ENCODE measurements around the gene RBP5.

The RBP5 gene

DNA sequence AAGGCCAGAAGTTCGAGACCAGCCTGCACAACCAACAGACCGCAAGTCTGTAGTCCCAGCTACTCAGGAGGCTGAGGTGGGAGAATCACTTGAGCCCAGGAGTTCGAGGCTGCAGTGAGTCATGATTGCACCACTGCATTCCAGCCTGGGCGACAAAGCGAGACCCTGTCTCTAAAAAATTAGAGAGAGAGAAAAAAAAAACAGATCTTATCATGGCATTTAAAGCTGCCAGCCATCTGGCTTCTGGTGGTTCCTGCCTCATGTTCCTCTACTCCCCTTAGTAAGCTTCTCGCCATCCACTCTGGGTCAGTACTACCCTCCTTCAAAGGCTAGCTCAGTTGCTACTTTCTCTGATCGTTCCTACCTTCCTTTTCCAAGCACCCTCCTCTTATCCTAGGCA lies 17.5 kb upstream of the RBP5 start:
- no peak for DNase-seq (ENCODE audit: low read depth in 4 of 4, low spot score in 1 of 4)

DNA sequence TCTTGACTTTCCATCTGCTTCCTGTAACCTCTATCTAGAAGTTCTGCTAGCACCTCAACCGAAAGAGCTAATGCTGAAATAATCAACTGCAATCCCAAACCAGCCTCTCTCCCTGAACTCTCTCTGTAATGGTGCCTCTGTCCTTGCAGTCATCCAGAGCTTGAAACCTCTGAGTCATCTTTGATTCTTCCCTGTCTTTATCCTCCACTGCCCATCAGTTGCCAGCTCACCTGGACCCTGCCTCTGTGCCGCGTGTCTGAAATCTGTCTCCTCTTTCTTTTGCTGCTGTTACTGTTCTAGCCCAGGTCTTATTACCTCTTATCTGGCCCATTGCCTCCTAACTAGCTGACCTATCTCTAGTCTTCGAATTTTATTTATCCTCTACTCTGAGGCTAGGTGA lies 17.0 kb upstream of the RBP5 start:
- DNase-seq (ENCODE audit: low read depth in 4 of 4, low spot score in 1 of 4) = no peak

DNA sequence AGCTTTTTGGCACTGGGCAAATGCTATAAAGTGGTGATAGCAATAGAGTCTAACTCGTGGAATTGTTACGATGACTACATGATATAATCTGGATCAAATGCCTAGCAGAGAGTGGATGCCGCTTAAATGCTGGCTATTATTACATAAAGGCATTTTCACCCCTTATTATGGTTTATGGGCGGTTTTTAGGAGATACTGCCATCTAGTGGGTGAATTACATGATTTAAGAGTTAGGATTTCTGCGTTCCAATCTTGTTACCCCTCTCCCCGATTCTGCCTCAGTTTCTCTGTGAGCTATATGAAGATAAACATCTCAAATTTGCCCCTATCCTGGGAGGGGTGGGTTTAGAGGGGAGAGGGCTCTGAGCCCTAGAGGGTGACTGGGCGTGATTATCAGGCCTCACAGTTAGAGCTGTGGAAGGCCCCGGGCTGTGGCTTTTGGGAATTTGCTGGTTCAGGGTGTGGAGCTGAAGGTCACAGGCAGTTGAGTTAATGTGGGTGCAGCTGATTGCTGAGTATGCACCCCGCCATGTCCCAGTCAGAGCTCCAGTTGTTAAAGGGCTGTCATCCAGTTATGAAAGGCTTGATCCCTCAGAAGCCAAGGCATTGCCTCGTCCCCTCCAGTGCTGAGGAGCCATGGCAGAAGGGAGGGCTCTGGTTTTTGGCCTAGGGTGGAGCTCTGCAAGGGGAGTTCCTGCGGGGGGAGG lies 15.9 kb upstream of the RBP5 start:
- no peak for DNase-seq (ENCODE audit: low read depth in 4 of 4, low spot score in 1 of 4)

DNA sequence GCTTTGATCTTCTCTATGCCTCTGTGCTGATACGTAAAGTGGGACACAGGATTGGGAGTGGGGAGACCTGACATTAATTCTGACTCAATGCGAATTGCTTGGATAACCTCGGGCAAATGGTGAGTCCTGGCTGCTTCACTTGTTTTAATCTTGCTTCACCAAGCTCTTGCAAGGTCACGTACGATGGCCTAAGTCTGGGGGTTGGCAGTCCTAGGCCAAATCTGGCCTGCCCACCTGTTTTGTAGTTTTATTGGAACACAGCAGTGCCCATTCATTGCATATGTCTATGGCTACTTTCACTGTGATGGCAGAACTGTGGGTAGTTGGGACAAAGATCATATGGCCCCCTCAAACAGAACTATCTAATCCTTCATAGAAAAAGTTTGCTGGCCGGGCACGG lies 14.9 kb upstream of the RBP5 start:
- no peak for DNase-seq (ENCODE audit: low read depth in 4 of 4, low spot score in 1 of 4)

DNA sequence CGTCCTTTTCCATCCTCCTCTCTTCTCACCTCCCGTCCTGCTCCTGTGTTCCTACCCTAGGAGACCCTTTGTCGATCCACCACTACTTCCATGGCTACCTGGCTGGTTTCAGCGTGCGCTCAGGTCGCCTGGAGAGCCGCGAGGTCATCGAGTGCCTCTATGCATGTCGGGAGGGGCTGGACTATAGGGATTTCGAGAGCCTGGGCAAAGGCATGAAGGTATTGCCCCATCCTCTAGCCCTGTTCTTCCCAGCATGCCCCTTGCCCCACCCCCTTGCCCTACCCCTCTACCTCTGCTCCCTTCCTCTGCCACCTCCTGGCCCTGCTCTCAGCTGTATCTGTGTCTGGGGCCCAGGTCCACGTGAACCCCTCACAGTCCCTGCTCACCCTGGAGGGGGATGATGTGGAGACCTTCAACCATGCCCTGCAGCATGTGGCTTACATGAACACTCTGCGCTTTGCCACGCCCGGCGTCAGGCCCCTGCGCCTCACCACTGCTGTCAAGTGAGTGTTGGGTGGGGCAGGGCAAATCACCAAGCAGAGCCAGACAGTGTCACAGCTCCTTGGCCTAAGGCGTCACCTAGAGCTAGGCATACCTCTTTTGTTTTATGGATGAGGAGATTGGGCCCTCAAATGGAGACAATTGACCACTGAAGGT lies 14.2 kb upstream of the RBP5 start:
- DNase-seq (ENCODE audit: low read depth in 4 of 4, low spot score in 1 of 4) = no peak

DNA sequence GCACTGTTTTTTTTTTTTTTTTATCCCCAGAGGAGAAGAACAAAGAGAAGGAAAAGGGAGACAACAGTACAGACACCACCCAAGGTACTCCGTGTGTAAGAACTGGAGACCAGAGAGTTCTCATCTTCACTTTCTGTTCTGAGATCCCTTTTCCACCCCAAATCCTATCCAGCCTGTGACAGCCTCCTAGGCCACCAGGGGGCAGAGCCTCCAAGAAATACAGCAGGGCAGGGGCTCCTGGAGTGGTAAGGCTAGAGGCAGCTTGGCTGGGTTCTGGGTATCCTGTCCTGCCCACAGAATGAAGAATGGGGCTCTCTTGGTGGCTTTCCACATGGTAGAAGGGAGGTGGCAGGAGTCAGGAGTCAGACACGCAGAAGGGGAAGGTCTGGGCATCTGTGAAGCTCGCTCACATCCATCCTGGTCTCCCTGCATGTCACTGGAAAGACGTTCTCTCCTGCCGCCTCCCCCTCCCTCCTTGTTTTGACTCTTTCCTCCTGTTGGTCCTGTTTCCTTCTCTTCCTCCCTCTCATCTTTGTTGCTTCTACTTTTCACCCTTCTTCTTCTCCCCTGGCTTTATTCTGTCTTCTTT lies 13.5 kb upstream of the RBP5 start:
- peak; percentile 26 to 36 (median 28) for DNase-seq (ENCODE audit: low read depth in 4 of 4, low spot score in 1 of 4)

DNA sequence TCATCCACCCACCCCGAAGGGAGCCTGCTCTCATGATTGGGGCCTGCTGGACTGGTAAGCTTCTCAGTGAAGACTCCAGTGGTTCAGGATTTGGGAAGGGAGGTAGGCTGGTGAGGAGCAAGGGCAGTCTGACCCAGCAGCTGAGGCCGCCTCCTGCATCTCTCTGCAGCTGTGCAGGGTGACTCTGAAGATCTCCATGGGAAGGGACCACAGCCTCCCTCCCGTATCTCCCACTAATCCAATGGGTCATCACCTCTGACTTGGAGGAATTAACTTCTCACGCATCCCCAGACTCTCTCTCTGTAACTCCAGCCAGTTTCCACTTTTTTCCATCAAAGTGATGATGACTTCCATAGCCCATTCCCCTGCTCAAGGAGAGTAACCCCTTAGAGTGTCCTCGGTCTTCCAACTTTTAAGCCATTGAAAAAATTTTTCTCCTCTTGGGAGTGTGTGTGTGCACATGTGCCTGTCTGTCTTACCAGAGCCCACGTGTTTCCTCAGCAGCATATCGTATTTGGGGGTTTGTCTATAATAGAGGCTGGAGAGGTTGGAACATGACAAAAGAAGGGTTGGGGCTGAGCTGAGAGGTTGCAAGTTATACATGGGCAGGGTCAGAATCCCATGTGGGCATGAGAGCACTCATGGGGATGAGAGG lies 12.8 kb upstream of the RBP5 start:
- no peak for DNase-seq (ENCODE audit: low read depth in 4 of 4, low spot score in 1 of 4)

DNA sequence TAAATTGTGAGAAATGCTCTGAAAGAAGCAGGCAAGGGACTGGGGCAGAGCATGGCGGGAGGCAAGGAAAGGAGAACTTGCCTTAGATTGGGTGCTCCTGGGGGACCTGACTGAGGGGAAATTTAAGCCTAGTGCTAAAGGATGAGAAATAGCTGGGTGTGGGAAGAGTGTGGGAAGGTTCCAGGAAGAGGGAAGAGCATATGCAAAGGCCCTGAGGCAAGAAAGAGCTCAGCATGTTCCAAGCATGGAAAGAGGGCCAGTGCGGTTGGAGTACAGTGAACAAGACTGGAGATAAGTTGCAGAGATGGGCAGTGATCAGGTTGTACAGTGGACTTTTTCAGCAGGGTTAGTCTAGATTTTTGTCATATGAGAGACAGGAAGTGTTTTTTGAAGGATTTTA lies 10.5 kb upstream of the RBP5 start:
- no peak for DNase-seq (ENCODE audit: low read depth in 4 of 4, low spot score in 1 of 4)

DNA sequence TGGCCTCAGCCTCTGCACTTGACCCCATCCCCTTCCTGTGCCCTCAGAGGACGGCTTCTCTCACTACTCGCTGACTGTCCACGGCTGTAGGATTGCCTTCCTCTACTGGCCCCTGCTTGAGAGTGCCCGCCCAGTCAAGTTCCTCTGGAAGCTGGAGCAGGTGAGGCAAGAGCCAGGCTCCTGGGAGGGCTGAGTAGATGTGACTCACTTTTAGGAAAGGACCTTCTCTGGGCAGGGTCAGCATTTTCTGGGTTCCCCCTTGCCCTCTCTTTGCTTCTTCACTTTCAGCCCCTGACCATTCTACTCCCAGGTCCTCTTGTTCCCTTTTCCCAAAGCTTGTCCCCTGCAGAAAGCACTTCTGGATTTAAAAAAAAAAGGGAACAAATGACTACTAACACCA lies 9.2 kb upstream of the RBP5 start:
- DNase-seq (ENCODE audit: low read depth in 4 of 4, low spot score in 1 of 4) = no peak

DNA sequence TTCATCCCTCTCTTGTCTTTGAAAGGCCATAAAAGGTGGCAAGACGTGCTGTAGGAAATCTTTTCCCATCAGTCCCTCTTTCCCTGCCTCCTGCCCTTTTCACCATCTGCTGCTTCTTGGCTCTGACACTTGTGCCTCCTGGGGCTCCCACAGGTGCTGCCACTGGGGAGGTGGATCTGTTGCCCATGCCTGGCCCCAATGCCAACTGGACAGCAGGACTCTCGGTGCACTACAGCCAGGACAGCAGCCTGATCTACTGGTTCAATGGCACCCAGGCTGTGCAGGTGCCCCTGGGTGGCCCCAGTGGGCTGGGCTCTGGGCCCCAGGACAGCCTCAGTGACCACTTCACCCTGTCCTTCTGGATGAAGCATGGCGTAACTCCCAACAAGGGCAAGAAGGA lies 8.0 kb upstream of the RBP5 start:
- no peak for DNase-seq (ENCODE audit: low read depth in 4 of 4, low spot score in 1 of 4)

DNA sequence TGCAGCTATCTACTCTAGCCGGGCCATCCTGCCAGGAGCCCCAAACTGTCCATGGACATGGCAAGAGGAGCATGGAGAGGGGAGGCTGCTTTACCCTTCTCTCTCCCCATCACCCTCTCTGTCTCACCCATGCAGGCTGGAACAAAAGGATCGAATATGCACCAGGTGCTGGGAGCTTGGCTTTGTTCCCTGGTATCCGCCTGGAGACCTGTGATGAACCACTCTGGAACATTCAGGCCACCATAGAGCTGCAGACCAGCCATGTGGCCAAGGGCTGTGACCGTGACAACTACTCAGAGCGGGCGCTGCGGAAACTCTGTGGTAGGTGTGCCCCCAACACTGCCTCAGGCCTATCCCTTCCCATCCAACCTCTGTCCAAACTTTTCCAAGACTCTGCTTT lies 7.4 kb upstream of the RBP5 start:
- no peak for DNase-seq (ENCODE audit: low read depth in 4 of 4, low spot score in 1 of 4)

DNA sequence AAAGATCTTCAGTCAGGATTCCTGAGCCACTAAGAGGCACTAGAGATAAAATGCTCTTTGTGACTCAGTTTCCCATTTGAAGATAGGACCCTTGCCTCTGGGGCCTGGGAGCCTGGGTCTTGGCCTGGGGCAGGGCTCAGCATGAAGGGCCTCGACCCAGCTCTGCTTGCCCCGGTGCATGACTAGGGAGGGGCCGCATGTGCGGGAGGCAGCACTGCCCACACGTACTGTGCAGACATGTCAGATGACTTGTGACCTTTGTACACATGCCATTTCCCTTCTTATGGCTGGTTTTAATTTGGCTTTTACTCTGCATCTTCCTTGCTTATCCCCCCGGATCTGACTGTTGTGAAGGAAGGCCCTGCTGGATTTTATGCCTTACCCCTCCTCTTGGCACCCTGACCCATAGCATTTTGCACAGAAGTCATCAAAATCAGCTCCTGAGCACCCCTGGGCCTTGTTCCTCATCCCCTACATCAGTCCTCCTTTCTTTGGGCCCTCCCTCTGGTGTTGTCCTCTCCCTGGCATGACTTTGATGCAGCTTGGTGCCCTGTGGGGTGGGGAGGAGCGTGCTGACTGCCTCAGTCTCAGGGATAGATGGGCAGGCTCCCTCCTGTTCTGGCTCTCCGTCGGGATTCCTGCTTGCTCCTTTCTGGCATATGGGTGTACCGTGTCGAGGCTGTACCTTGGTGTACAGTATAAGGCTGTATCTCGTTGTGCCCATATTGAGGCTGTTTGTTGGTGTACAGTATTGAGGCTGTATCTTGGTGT lies 5.9 kb upstream of the RBP5 start:
- no peak for DNase-seq (ENCODE audit: low read depth in 4 of 4, low spot score in 1 of 4)

DNA sequence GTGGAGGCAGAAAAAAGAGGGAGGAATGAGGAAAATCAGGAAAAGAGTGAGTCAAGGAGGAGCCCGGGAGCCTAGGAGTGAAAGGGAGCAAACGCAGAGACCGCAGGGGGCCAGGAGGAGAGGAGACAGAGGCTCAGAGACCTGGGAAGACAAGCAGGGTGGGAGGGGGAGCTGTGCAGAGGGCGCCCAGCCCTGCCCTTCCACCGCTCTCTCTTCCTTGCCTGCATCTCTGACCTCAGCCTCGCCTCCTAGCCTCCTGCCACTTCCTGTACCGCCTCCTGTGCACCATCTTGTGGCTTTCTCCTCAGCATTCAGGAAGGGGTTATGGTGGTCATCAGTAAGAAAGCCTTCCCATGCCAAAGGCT lies 2.8 kb upstream of the RBP5 start:
- peak in 1 of 4 experiments; percentile 3 for DNase-seq (ENCODE audit: low read depth in 4 of 4, low spot score in 1 of 4)

DNA sequence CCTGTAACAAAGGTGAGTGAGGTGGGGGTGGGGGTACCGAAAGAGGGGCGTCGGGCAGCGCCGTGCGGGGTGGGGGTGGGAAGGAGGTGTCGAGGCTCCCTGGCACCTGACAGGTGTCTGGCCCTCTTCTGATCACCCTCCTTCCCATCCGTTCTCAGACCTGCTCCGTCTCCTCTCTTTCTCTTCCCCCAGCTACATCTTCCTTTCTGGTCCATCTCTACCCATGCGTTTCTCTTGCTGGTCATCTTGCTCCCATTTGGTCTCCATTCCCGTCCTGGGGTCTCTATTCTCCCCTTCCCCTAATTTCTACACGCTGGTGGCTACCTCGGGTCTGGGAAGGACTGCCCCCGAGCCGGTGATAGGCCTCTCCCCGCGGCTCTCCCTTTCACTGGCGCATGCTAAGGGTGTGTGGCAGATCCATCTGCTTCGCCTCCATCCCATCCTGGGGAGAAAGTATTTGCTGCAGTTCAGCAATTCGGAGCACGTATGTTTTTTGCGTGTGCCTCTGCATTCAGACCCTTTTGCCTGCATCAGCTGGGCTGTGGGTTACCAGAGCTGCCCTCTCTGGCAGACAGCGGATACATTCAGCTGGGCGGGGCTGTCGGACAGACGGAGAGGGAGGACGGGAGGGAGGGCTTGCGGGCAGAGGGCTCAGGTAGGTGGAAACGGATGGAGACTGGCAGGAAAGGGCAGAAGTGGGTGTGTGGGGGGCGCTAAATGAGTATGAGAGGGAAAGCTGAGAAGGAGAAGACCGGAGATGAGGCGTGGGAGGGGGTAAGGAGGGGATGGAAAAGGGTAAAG lies 2.2 kb upstream of the RBP5 start:
- DNase-seq (ENCODE audit: low read depth in 4 of 4, low spot score in 1 of 4) = peak in 1 of 4 experiments; percentile 30

DNA sequence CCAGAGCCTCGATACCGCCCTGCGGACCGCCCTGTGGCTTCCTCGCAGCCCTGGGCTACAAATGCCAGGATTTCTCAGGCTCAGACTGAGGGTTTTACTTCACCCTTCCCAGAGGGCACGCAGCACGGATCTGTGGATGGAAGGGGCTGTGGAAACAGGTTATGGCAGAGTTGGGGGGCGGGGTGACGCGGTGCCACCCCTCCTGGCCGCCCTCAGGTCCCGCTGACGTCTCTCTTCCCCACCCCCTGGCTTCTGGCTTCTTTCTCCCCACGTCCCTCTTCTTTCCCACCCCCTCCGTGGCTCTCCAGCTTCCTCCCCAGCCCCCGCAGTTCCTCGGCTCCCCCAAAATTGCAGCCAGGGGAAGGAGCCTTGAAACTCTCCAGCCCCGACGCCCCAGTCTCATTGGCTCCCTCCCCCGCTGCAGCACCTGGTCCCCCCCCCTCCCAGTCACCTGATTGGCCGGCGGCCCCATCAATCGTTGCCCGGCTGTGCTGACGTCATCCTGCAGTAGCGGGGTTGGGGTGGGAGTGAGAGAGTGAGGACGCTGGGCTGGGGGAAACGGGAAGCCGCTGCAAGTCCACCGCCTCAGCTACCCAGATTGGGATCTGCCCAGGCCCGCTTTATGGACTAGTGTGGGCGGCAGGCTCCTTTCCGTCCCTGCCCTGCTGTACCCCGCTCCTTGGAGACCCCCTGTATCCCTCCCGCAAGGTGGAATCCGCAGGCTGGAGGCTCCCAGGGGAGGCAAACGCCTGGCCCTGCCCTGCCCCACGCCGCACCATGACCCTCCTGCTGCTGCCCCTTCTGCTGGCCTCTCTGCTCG lies 1.4 kb upstream of the RBP5 start, which contains the start of gene CLSTN3:
CLSTN3 (plus strand) TSS at position 500 of the 820 bp plus-strand sequence; CDS start at position 778, 278 bp downstream.
- DNase-seq (ENCODE audit: low read depth in 4 of 4, low spot score in 1 of 4) = peak; percentile 67 to 76 (median 70)

DNA sequence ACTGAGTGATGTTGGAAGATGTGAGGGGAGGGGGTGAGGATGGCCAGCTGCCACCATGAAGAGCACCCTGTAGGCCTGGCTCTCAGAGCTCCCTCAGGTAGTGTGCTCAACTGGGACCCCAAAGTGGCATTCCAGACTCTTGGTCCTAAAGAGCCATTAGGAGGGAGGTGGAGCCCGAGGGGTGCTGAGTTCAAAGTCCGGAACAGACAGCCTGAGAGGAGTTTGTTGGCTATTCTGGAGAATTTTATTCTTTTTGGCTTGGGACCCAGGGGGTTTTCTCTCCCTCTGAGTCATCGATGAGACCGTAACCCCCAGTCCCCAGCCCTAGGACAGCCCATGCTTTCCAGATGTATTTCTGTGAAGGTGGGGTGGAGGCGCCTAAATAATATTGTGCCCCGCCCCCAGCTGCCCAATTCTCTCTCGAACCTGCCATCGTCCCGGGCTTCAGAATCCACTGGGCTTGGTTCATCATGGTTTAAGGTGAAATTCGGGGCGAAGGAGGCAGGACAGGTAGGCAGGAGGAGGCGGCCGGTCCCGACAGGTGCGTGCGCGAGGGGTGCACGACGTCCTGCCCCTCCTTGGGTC lies 690 bp upstream of the RBP5 start:
- DNase-seq (ENCODE audit: low read depth in 4 of 4, low spot score in 1 of 4) = no peak

DNA sequence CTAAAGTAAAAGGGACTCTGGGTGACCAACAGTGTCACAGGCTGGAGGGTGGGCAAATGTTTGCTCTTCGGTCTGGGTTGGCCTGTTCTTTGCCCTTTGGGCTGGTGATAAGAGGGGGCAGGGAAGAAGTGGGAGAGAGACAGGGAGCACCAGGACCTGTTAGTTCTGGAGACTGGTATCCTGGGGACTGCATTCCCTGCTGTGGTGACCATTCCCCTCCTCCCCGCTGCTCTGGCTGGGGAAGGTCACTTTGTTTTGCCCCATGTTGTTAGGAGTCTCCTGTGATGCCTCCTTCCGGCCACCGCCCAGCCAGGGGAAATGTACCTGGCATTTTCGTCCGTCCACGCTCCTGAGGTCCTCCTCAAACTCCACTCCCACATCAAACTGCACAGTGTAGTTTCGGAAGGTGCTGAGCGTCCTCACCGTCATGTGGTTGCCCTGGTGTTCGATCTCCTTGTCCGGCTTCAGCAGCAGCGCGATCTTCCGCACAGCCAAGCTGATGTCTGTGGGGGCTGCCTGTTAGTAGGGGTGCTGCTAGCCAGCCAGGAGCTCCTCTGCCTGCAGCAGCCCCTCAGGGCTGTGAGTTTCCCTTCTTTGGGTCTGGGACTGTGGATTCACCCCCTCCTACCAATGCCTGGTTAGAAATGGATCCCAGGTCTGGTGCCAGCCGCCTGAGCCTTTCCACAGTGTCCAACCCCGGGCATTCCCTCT lies 618 bp downstream of the RBP5 start:
- no peak for DNase-seq (ENCODE audit: low read depth in 4 of 4, low spot score in 1 of 4)

DNA sequence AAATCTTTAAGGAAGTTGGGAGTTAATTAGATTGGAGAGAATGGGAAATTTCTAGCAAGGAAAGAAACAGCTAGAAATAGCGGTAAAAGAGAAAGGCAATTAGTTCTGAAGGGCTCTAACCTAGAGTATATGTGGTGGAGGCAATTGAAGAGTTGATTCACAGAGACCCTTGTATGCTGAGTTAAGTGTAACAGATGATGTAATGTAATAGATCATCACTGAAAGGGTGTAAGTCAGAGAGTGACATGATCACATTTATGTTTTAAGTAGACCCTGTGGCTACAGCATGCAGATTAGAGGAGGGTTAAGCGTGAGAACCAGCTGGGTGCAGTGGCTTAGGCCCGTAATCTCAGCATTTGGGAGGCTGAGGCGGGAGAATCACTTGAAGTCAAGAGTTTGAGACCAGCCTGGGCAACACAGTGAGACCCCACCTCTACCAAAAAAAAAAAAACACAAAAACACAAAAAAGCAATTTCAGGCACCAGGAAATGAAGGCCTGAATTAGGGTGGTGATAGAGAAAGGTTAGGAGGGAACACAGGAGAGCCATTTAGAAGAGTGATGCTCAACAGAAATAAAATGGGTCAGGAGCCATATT lies 3.0 kb downstream of the RBP5 start:
- no peak for DNase-seq (ENCODE audit: low read depth in 4 of 4, low spot score in 1 of 4)
